Chondrocyte (in vitro differentiated cells): Measurements from ENCODE around the gene TEAD1. TPM values are rescaled to one million over a fixed set of nuclear protein-coding genes. Genes with fewer than 3 reads are reported as not detected.

Experiments
- DNase-seq: peaks from one replicate; pipeline ENCODE4 v3.0.0; 2021; ENCODE audit warnings: mixed read lengths, low spot score
- H3K27ac Mint-ChIP-seq: one replicate; pipeline ENCODE4 v1.8.0; 2021; ENCODE audit warnings: mild to moderate bottlenecking, moderate library complexity, mixed read lengths; ENCODE audit not compliant: unreplicated experiment
- H3K27me3 Mint-ChIP-seq: 2 replicates; pipeline ENCODE4 v1.8.0; 2021; ENCODE audit warnings: low read depth, mixed read lengths
- H3K36me3 Mint-ChIP-seq: 2 replicates; pipeline ENCODE4 v1.8.0; 2021; ENCODE audit warnings: low read depth, mixed read lengths
- H3K4me1 Mint-ChIP-seq: 2 replicates; pipeline ENCODE4 v1.8.0; 2021; ENCODE audit warnings: low read depth, mild to moderate bottlenecking, mixed read lengths
- H3K4me3 Mint-ChIP-seq: one replicate; pipeline ENCODE4 v1.8.0; 2021; ENCODE audit warnings: mild to moderate bottlenecking, moderate library complexity, mixed read lengths; ENCODE audit not compliant: unreplicated experiment
- H3K9me3 Mint-ChIP-seq: 2 replicates; pipeline ENCODE4 v1.8.0; 2021; ENCODE audit warnings: low read depth, mixed read lengths
- total RNA-seq: library from RNA; stranded (reverse); gene quantifications from 3 replicates; pipeline ENCODE4 v1.2.1, GENCODE V29; 2021
- TF ChIP-seq, protein P1 (sequence below): fragments of 200-600 bp; sonication (generic); IDR thresholded peaks from 2 replicates; pipeline ENCODE4 v1.5.0; 2021; ENCODE audit warnings: antibody characterized with exemption, mild to moderate bottlenecking, moderate library complexity

TEAD1 gene
- total RNA-seq, 1 donor from 2014 or later: 137 TPM

DNA sequence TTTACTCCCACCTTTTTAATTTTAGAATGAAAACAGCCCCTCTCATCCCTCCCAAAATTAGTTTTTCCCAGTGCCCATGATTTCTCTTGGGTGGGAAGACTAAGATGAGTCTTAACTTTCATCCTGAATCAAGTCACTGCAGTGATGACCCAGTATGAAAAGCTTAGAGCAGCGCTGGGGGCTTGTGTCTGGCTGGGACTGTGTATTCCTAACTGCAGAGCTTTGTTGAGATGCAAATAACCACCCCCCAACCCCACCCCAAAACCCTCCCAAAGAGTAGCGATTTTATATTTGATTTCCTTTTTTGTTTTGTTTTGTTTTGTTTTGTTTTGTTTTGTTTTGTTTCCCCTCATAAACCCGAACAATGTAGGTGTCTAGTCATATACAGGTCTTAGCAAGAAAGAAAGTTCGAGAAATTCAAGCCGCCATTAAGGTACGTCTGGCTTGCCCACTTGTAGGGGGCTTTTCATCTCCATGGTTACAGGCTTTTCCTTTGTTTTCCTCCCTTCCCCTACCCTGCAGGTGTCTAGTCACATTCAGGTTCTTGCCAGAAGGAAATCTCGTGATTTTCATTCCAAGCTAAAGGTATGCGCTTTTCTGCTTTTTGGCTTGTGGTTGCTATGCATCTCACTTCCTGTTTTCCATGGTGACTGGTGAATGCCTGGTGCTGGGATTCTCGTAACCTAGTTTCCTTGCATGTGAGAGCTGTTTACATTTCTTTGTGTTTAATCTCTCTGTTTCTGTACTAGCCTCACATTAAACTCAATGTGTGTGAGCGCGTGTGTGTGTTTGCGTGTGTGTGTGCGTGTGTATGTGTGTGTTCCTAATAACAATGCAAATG lies 190.3 kb downstream of the TEAD1 start:
- no peaks in the 10 kb centered on the region for H3K9me3 Mint-ChIP-seq
- peak overlapping the region; percentile 99 for H3K27ac Mint-ChIP-seq
- TF ChIP-seq, protein P1, sequence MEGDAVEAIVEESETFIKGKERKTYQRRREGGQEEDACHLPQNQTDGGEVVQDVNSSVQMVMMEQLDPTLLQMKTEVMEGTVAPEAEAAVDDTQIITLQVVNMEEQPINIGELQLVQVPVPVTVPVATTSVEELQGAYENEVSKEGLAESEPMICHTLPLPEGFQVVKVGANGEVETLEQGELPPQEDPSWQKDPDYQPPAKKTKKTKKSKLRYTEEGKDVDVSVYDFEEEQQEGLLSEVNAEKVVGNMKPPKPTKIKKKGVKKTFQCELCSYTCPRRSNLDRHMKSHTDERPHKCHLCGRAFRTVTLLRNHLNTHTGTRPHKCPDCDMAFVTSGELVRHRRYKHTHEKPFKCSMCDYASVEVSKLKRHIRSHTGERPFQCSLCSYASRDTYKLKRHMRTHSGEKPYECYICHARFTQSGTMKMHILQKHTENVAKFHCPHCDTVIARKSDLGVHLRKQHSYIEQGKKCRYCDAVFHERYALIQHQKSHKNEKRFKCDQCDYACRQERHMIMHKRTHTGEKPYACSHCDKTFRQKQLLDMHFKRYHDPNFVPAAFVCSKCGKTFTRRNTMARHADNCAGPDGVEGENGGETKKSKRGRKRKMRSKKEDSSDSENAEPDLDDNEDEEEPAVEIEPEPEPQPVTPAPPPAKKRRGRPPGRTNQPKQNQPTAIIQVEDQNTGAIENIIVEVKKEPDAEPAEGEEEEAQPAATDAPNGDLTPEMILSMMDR: no peak
- no peak for DNase-seq
- peaks cover 2% of the 10 kb centered on the region for H3K36me3 Mint-ChIP-seq
- H3K4me3 Mint-ChIP-seq: no peak overlapping the region
- H3K27me3 Mint-ChIP-seq: no peaks in the 10 kb centered on the region
- H3K4me1 Mint-ChIP-seq: peaks cover 71% of the 10 kb centered on the region

DNA sequence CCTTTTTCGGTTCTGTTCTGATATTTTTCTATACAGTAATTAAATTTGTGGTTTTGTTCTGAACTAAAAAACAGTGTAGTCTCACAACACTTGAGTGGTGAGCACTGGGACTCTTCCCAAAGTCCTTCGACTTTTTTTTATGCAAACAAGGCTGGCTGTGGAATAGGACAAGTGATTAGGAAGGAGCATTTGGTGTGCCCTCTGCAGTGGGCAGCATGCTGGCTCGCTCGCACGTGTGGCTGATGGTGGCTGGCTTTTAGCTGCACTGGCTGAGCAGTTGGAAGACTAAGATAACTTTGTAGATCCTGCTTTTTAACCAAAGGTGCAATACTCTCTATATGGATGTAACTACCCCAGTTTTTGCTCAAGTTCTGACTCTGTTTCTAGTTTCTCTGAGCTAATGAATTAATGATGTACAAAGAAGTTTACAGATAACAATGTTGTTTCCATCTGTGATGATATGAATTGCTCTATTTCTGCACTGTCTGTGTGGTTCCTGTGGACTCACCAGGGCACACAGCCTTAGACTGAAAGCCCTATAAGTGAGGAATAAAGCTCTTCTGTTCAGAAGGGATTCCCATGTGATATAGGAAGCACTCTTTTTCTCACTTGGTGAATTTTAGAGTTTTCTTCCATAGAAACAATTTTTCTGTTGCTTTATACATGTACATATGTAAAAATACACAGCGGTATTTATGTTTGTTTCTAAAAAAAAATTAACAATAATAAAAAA lies 191.8 kb downstream of the TEAD1 start:
- DNase-seq: no peak
- H3K9me3 Mint-ChIP-seq: no peaks in the 10 kb centered on the region
- TF ChIP-seq, protein P1: no peak
- peak overlapping the region; percentile 77 for H3K27ac Mint-ChIP-seq
- H3K36me3 Mint-ChIP-seq: peaks cover 4% of the 10 kb centered on the region
- peaks cover 63% of the 10 kb centered on the region for H3K4me1 Mint-ChIP-seq
- no peaks in the 10 kb centered on the region for H3K27me3 Mint-ChIP-seq
- no peak overlapping the region for H3K4me3 Mint-ChIP-seq

DNA sequence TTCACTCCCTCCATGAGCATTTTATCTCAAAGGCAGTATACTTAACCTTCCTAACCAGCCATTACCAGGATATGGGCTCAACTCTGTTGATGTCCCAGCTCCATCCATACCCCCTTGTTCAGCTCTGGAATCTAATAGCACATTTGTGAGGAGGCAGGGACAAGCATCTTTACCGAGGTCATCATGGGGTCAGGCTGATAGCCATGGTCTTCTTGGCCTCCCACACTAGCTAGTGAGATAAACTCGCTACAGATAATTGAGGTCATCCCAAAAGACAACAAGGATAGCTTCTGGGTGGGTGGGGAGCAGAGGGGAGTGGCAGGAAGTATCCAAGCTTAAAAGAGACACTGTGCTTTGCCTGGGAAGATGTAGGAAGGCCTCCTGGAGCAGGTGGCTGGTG lies 193.3 kb downstream of the TEAD1 start:
- H3K36me3 Mint-ChIP-seq: peaks cover 6% of the 10 kb centered on the region
- no peaks in the 10 kb centered on the region for H3K27me3 Mint-ChIP-seq
- H3K4me1 Mint-ChIP-seq: peaks cover 68% of the 10 kb centered on the region
- TF ChIP-seq, protein P1: no peak
- H3K27ac Mint-ChIP-seq: peak overlapping the region; percentile 17
- DNase-seq: no peak
- no peaks in the 10 kb centered on the region for H3K9me3 Mint-ChIP-seq
- no peak overlapping the region for H3K4me3 Mint-ChIP-seq

DNA sequence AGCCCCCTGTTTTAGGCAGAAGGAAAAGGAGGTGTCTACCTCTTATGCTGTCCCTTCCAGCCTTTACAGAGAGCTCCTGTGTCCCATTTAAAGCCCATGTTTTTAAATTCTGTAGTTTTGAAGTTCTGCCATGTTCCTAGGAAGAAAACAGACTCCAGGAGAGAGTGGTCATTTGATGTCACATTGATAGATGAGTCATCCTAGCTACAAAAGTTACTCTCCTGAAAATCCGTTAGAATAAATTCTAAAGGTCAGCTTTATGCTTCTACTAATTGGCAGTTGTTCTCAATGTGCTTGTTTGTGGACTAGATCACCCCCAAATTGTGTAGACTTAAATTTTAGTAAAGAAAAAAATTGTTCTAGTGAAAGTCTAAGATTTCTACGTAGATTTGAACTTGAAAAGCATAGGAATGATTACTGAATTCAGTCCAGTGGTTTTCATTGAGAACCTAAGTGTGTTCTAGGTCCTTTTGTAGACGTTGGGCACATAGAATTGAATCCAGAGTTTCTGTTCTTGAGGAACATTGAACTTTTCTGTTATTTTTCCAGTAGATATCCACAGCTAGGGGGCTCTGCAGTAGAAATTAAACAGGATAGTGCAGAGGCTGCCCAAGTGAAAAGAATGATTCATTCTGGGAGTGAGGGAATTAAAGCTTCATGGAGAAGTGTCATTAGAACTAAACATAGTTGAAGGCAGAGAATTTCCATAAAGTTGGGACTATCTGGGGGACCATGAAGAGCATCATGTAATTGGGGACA lies 194.3 kb downstream of the TEAD1 start:
- Mint-ChIP-seq H3K27me3 (no peaks in the 10 kb centered on the region), H3K36me3 (peaks cover 6% of the 10 kb centered on the region), H3K9me3 (no peaks in the 10 kb centered on the region), H3K4me3 (no peak overlapping the region), H3K27ac (peak overlapping the region; percentile 66), H3K4me1 (peaks cover 58% of the 10 kb centered on the region)
- DNase-seq: no peak
- TF ChIP-seq, protein P1: peak; percentile 72

DNA sequence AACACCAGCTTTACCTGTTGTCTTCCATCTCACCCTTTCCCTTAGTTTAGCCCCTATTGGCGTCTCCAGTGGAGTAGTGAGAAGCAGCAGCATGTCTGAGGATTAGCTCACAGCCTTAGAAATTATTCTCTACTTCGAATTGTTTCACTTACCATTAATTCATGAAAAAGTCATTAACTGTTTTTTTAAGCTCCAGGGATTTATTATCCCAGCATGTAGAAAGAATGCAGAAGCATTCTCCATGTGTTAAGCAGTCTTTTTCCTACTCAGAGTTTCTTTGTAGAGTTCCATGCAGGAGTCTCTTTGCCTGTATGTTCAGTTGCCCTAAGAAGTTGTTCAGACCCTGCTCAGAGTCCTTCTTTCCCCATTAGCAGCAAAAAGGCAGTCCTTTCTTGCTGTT lies 197.0 kb downstream of the TEAD1 start:
- H3K36me3 Mint-ChIP-seq: peaks cover 6% of the 10 kb centered on the region
- H3K4me1 Mint-ChIP-seq: peaks cover 38% of the 10 kb centered on the region
- no peak for DNase-seq
- H3K9me3 Mint-ChIP-seq: no peaks in the 10 kb centered on the region
- H3K4me3 Mint-ChIP-seq: no peak overlapping the region
- H3K27me3 Mint-ChIP-seq: no peaks in the 10 kb centered on the region
- TF ChIP-seq, protein P1: no peak
- H3K27ac Mint-ChIP-seq: peak overlapping the region; percentile 88
